Stomach (tissue), 4 donors: ENCODE results near the gene OSBPL1A.

ENCODE experiments used
- POLR2A ChIP-seq, 4 donors: fragments of 450-650 bp; IDR thresholded peaks; one replicate each; pipeline ENCODE4 v1.6.1; 2016; ENCODE audit warnings: antibody characterized with exemption in 4 of 4, control low read depth in 2 of 4, mild to moderate bottlenecking in 1 of 4, moderate library complexity in 1 of 4
- POLR2AphosphoS5 ChIP-seq, 3 donors: sonication (generic); formaldehyde crosslinking; IDR thresholded peaks; one replicate each; pipeline ENCODE4 v1.6.1; 2016; ENCODE audit warnings: antibody characterized with exemption in 3 of 3
- TF ChIP-seq, protein P1 (sequence below), 7 experiments: fragments of 450-650 bp in 4 of 7; fragments of 200-600 bp in 3 of 7; sonication (generic) in 3 of 7; IDR thresholded peaks; one replicate each; pipeline ENCODE4 v1.5.1; 2016 to 2019; ENCODE audit warnings: antibody characterized with exemption in 7 of 7, control low read depth in 2 of 7, mild to moderate bottlenecking in 1 of 7

DNA sequence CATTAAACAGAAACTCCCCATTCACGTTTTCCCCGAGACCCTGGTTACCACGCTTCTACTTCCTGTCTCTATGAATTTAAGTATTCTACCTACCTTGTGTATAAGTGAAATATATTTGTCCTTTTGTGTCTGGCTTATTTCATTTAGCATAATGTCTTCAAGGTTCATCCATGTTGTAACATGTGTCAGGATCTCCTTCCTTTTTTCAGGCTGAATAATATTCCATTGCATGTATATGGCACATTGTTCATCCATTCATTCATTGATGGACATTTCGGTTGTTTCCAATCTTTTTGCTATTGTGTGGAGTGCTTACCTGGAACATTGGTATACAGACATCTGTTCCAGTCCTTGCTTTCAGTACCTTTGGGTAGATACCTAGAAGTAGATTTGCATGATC, 276.9 kb downstream of the OSBPL1A start:
- TF ChIP-seq, protein P1, sequence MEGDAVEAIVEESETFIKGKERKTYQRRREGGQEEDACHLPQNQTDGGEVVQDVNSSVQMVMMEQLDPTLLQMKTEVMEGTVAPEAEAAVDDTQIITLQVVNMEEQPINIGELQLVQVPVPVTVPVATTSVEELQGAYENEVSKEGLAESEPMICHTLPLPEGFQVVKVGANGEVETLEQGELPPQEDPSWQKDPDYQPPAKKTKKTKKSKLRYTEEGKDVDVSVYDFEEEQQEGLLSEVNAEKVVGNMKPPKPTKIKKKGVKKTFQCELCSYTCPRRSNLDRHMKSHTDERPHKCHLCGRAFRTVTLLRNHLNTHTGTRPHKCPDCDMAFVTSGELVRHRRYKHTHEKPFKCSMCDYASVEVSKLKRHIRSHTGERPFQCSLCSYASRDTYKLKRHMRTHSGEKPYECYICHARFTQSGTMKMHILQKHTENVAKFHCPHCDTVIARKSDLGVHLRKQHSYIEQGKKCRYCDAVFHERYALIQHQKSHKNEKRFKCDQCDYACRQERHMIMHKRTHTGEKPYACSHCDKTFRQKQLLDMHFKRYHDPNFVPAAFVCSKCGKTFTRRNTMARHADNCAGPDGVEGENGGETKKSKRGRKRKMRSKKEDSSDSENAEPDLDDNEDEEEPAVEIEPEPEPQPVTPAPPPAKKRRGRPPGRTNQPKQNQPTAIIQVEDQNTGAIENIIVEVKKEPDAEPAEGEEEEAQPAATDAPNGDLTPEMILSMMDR (IDR thresholded peaks at IDR 0.05): no peak
- TF ChIP-seq POLR2A (IDR thresholded peaks at IDR 0.05) (no peak), POLR2AphosphoS5 (IDR thresholded peaks at IDR 0.05) (no peak)
